Esophagus squamous epithelium (tissue), 4 donors: ENCODE data around the gene IL6R.

Source experiments
- POLR2A ChIP-seq, 4 donors: fragments of 450-650 bp; IDR thresholded peaks; one replicate each; pipeline ENCODE4 v1.6.1; 2017; ENCODE audit warnings: antibody characterized with exemption in 4 of 4, mild to moderate bottlenecking in 4 of 4, moderate library complexity in 3 of 4
- TF ChIP-seq, protein P1 (sequence below), 6 experiments: fragments of 450-650 bp in 4 of 6; fragments of 200-600 bp in 2 of 6; sonication (generic) in 2 of 6; IDR thresholded peaks; one replicate each; pipeline ENCODE4 v1.5.1; 2016 to 2019; ENCODE audit warnings: antibody characterized with exemption in 6 of 6, mild to moderate bottlenecking in 4 of 6, moderate library complexity in 4 of 6

DNA sequence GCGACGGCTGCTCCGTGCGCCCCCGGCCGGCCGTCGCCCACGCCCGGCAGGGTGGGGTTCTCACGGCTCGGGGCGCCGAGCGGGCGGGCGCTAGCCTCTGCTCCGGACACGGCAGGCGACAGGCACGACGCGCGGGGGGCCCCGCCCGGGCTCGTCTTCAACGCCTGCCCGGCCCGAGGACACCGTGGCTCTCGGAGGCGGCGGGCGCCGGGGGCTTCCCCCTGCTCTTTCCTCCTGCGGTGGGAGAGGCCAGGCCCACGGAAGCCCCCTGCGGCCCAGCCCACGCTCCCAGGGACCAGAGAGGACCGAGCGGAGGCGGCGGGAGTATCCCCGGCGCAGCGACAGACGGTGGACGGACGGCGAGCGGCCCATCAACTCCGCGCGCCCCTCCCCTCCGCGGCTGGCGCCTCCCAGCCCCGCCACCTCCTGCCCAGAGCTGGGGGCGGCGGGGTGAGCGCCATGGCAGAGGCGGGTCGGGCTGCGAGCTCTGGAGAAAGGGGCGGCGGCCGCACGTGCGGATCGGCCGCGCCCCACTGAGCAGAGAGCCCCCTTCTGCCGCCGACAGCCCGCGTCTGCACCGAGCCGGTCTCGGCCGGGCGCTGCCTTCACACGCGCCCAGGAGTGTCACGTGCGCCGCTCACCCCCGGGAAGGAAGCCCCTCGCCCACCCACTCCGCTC is 97.1 kb downstream of the IL6R start, which contains the start of the genes SHE and TDRD10:
- TF ChIP-seq, protein P1, sequence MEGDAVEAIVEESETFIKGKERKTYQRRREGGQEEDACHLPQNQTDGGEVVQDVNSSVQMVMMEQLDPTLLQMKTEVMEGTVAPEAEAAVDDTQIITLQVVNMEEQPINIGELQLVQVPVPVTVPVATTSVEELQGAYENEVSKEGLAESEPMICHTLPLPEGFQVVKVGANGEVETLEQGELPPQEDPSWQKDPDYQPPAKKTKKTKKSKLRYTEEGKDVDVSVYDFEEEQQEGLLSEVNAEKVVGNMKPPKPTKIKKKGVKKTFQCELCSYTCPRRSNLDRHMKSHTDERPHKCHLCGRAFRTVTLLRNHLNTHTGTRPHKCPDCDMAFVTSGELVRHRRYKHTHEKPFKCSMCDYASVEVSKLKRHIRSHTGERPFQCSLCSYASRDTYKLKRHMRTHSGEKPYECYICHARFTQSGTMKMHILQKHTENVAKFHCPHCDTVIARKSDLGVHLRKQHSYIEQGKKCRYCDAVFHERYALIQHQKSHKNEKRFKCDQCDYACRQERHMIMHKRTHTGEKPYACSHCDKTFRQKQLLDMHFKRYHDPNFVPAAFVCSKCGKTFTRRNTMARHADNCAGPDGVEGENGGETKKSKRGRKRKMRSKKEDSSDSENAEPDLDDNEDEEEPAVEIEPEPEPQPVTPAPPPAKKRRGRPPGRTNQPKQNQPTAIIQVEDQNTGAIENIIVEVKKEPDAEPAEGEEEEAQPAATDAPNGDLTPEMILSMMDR (IDR thresholded peaks at IDR 0.05) = no peak
- peak in 1 of 4 donors; percentile 24 for TF ChIP-seq POLR2A (IDR thresholded peaks at IDR 0.05)
